ENCODE results near the gene HP. TPM values are rescaled to one million over a fixed set of nuclear protein-coding genes. Genes with fewer than 3 reads are reported as not detected.

The HP gene
- total and polyA plus RNA-seq, 2 of the 13 experiments (the other 11 are each of a cell fraction or from before 2014, with no cell fraction given): 387 to 524 TPM

DNA sequence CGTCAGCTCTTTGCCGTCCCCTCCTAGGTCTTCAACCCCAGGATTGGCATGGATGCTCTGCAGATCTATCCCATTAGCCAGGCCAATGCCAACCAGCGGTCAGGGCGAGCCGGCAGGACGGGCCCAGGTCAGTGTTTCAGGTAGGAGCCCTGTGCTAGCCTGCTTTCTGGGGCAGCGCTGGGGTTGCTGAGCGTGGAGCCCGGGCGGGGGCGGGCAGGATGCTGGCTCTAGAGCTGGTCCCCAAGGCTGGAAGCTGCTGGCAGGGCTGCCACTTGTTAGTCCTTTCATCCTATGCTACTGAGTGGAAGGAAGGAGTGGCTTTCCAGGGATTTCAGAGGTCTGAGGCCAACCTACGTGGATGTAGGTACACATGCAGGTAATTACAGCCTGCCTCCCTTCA, 51.7 kb downstream of the HP start:
- no peaks in the 10 kb centered on the region for H4K20me1 ChIP-seq (ENCODE audit: insufficient read depth, low read length)
- intact Hi-C loops (cut with micrococcal nuclease; ENCODE audit: unreplicated experiment) (no loop called here), in situ Hi-C loops (cut with HindIII; ENCODE audit: extremely low pct_ligation_motif_present, low pct_unique_long_range_greater_than_20kb) (no loop called here)
- H3K79me2 ChIP-seq (ENCODE audit: insufficient read depth, low read length): no peaks in the 10 kb centered on the region
- H3K27me3 ChIP-seq (ENCODE audit: control insufficient read depth in 1 of 2, insufficient read depth in 2 of 2, low read length in 2 of 2): no peaks in the 10 kb centered on the region
- ChIA-PET CTCF (ENCODE audit: low intra/inter-chr PET ratio, low total read pairs) (no interaction called here), POLR2A (interaction anchor here (0.6 kb wide), 1 partner anchor 268 kb away, joined by 3 read pairs; no protein-coding TSS in a partner anchor)
- H3K4me1 ChIP-seq (ENCODE audit: insufficient read depth, low read length): no peaks in the 10 kb centered on the region
- BruUV-seq (replicated peaks): no TSS peak
- no peak overlapping the region for H3K4me2 ChIP-seq (ENCODE audit: low read depth, low read length)
- H3K9ac ChIP-seq (ENCODE audit: insufficient read depth, low read depth, low read length): no peak overlapping the region
- TF ChIP-seq, protein P1, sequence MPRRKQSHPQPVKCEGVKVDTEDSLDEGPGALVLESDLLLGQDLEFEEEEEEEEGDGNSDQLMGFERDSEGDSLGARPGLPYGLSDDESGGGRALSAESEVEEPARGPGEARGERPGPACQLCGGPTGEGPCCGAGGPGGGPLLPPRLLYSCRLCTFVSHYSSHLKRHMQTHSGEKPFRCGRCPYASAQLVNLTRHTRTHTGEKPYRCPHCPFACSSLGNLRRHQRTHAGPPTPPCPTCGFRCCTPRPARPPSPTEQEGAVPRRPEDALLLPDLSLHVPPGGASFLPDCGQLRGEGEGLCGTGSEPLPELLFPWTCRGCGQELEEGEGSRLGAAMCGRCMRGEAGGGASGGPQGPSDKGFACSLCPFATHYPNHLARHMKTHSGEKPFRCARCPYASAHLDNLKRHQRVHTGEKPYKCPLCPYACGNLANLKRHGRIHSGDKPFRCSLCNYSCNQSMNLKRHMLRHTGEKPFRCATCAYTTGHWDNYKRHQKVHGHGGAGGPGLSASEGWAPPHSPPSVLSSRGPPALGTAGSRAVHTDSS (CRISPR knock-in tag; conservative IDR thresholded peaks at IDR 0.05): no peak
- TF ChIP-seq POLR2A (IDR thresholded peaks at IDR 0.05; ENCODE audit: insufficient read depth in 1 of 2, low read depth in 2 of 2, low read length in 2 of 2) (0 out of 4 replicates have a peak, but pooled peaks of 1 of the 2 experiments have one; percentile 21), ZNF790 (CRISPR knock-in tag; IDR thresholded peaks at IDR 0.05; ENCODE audit: borderline replicate concordance) (no peak), SIX4 (CRISPR knock-in tag; IDR thresholded peaks at IDR 0.05) (no peak), YEATS2 (CRISPR knock-in tag; IDR thresholded peaks at IDR 0.05; ENCODE audit: borderline replicate concordance) (no peak), ZNF460 (CRISPR knock-in tag; IDR thresholded peaks at IDR 0.05; ENCODE audit: borderline replicate concordance) (no peak), RARA (CRISPR knock-in tag; IDR thresholded peaks at IDR 0.05) (no peak), SP2 (CRISPR knock-in tag; IDR thresholded peaks at IDR 0.05) (no peak), AGO2 (optimal IDR thresholded peaks at IDR 0.05; ENCODE audit: low read depth, low read length) (peak; percentile 28), PRPF4 (IDR thresholded peaks at IDR 0.05; ENCODE audit: low read depth, low read length, poor library complexity, severe bottlenecking) (no peak), HNRNPK (IDR thresholded peaks at IDR 0.05; ENCODE audit: low read depth, low read length, poor library complexity, severe bottlenecking) (no peak)
- TF ChIP-seq, protein P2, sequence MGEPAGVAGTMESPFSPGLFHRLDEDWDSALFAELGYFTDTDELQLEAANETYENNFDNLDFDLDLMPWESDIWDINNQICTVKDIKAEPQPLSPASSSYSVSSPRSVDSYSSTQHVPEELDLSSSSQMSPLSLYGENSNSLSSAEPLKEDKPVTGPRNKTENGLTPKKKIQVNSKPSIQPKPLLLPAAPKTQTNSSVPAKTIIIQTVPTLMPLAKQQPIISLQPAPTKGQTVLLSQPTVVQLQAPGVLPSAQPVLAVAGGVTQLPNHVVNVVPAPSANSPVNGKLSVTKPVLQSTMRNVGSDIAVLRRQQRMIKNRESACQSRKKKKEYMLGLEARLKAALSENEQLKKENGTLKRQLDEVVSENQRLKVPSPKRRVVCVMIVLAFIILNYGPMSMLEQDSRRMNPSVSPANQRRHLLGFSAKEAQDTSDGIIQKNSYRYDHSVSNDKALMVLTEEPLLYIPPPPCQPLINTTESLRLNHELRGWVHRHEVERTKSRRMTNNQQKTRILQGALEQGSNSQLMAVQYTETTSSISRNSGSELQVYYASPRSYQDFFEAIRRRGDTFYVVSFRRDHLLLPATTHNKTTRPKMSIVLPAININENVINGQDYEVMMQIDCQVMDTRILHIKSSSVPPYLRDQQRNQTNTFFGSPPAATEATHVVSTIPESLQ (CRISPR knock-in tag; conservative IDR thresholded peaks at IDR 0.05): no peak
- peaks cover 81 to 100% of the 10 kb centered on the region in 2 experiments for H3K36me3 ChIP-seq (replicated peaks in 1 of 2; ENCODE audit: control insufficient read depth in 1 of 2, insufficient read depth in 2 of 2, low read length in 2 of 2)
- DNase-seq (ENCODE audit: low spot score): no peak
- H2AFZ ChIP-seq (ENCODE audit: low read length): no peak overlapping the region
- H3K4me3 ChIP-seq (replicated peaks in 1 of 3; ENCODE audit: insufficient read depth in 1 of 3, low read depth in 2 of 3, low read length in 3 of 3): no peak overlapping the region
- H3K27ac ChIP-seq (ENCODE audit: extremely low read length, insufficient read depth, low read length): no peak overlapping the region
- WGBS (ENCODE audit: low lambda C conversion rate): over 99% methylated on average over 10 of the region's 12 CpGs
- FAIRE-seq: no peak
- ATAC-seq: no peak
- no peaks in the 10 kb centered on the region for H3K9me3 ChIP-seq (ENCODE audit: low read length)

Measured in HepG2 (cell line).